Limb (tissue), 2 donors: ENCODE results near the gene RIPK4.

Source experiments
- DNase-seq, 2 donors: peaks; one replicate each; pipeline ENCODE4 v3.0.0-alpha.2; 2016; ENCODE audit errors: extremely low spot score in 2 of 2

Gene RIPK4

DNA sequence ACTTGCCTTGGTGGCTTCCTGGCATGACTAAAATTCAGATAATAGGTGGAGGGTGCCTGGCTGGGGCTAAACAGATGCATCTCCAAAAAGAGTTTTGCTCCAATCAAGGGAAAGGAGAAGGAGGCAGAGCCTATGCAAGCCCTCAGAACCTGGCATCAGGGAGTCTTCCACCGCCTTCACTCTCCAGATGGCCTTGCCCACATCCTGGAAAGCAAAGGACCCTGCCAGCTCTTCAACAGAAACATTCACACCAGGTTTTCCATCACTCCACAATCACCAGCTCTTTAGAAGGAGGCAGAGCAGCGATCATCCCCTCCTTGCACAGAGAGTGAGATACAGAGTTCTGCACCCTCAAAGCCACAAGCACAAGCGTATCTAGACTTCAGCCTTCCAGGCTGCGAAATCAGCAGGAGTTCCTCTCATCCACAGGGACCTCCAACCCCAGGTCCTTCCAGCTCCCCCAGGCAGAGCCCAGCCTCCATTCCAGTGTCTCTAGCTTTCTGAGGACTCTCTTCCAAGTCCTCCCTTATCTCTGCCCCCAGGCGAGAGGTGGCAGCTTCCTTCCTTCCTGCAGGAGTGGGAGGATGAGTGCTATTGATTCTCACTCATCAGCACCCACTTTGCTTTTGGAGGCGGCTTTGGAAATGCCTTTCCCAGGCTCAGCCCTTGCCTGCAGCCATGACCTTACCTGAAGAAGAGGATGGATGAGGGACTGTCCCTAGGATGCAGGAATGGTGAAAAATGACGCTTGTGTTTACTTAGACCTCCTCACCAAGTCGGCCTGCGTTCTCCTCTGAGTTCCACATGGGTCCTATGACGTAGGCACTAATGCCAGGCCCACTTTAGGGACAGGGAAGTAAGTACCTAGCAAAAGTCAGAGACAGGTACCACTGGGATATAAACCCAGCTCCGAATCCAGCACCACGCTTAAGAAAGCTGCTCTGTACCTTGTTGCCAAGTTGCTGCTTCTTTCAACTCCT is 75.4 kb downstream of the RIPK4 start:
- no peak for DNase-seq
